GM10266 (cell line): Measurements from ENCODE around the gene ICE1.
"Not testable (repeated sequence)": the region's sequence is repeated elsewhere in the genome, so short reads cannot be mapped to it uniquely, and the experiment has no call there.

Experiments
- DNase-seq: peaks from one replicate; pipeline ENCODE4 v3.0.0; 2012; ENCODE audit errors: extremely low spot score
- CTCF ChIP-seq: IDR thresholded peaks from 2 replicates; pipeline ENCODE4 v1.5.1; 2012; ENCODE audit warnings: mild to moderate bottlenecking, low read depth; ENCODE audit not compliant: control insufficient read depth, insufficient read depth; ENCODE audit errors: missing control alignments

ICE1 gene

GRCh38 chr5:5508391-5508790, 85.9 kb downstream of the ICE1 start:
- TF ChIP-seq CTCF = no peak
- DNase-seq = no peak

- TF ChIP-seq CTCF = no peak
- DNase-seq = no peak
Measured at GRCh38 chr5:5511904-5512416, 89.5 kb downstream of the ICE1 start.

GRCh38 chr5:5512543-5512942, 90.1 kb downstream of the ICE1 start:
- no peak for TF ChIP-seq CTCF
- no peak for DNase-seq

GRCh38 chr5:5520622-5521021, 98.1 kb downstream of the ICE1 start:
- DNase-seq = not testable (repeated sequence)

- DNase-seq = no peak
- TF ChIP-seq CTCF = no peak
Measured at GRCh38 chr5:5521029-5521428, 98.6 kb downstream of the ICE1 start.

- DNase-seq = no peak
- no peak for TF ChIP-seq CTCF
Measured at GRCh38 chr5:5521478-5521877, 99.0 kb downstream of the ICE1 start.

GRCh38 chr5:5522336-5522735, 99.9 kb downstream of the ICE1 start:
- DNase-seq = no peak
- no peak for TF ChIP-seq CTCF

GRCh38 chr5:5523066-5523505, 100.6 kb downstream of the ICE1 start:
- peak; percentile 41 for DNase-seq
- TF ChIP-seq CTCF = no peak
